ENCODE results near the gene ZNF664.

DNA sequence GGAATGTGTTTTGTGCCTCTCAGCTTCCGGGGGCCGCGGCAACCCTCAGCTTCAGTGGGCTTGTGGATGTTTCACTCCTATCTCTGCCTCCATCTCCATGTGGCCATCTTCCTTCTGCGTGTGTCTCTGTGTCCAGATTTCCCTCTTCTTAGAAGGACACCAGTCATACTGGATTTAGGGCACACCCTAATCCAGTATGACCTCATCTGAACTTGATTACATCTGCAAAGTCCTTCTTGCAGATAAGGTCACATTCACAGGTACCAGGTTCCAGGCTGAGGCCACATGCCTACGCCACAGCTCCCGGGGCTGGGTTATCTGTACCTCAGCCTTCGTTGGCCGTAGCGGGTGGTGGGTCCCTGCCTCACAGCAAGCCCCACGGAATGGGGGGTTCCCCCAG is 68.9 kb downstream of the ZNF664 start:
- TF ChIP-seq, protein P1, sequence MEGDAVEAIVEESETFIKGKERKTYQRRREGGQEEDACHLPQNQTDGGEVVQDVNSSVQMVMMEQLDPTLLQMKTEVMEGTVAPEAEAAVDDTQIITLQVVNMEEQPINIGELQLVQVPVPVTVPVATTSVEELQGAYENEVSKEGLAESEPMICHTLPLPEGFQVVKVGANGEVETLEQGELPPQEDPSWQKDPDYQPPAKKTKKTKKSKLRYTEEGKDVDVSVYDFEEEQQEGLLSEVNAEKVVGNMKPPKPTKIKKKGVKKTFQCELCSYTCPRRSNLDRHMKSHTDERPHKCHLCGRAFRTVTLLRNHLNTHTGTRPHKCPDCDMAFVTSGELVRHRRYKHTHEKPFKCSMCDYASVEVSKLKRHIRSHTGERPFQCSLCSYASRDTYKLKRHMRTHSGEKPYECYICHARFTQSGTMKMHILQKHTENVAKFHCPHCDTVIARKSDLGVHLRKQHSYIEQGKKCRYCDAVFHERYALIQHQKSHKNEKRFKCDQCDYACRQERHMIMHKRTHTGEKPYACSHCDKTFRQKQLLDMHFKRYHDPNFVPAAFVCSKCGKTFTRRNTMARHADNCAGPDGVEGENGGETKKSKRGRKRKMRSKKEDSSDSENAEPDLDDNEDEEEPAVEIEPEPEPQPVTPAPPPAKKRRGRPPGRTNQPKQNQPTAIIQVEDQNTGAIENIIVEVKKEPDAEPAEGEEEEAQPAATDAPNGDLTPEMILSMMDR (conservative IDR thresholded peaks at IDR 0.05) = no peak
- no peak for TF ChIP-seq ZFX (IDR thresholded peaks at IDR 0.05)

Data from C4-2B (cell line).